Parathyroid adenoma (tissue), 2 donors: ENCODE measurements around the gene OPALIN.

ENCODE experiments used
- H2AFZ ChIP-seq: fragments of 300-600 bp; sonication (generic); one replicate; pipeline ENCODE4 v1.7.0; 2017; ENCODE audit warnings: antibody characterized with exemption, mild to moderate bottlenecking
- H3K27ac ChIP-seq: fragments of 300-600 bp; sonication (generic); one replicate; pipeline ENCODE4 v1.7.0; 2017
- H3K27me3 ChIP-seq: fragments of 300-600 bp; sonication (generic); one replicate; pipeline ENCODE4 v1.7.0; 2017; ENCODE audit warnings: low read length; ENCODE audit not compliant: control insufficient read depth, insufficient read depth
- H3K36me3 ChIP-seq: fragments of 300-600 bp; sonication (generic); one replicate; pipeline ENCODE4 v1.7.0; 2017; ENCODE audit warnings: low read length; ENCODE audit not compliant: control insufficient read depth, insufficient read depth
- H3K4me1 ChIP-seq: fragments of 300-600 bp; sonication (generic); one replicate; pipeline ENCODE4 v1.7.0; 2017; ENCODE audit warnings: control low read depth
- H3K4me2 ChIP-seq: fragments of 300-600 bp; sonication (generic); one replicate; pipeline ENCODE4 v1.7.0; 2017; ENCODE audit warnings: low read length
- H3K4me3 ChIP-seq: fragments of 300-600 bp; sonication (generic); one replicate; pipeline ENCODE4 v1.7.0; 2017; ENCODE audit warnings: low read depth, low read length
- H3K79me2 ChIP-seq: fragments of 300-600 bp; sonication (generic); one replicate; pipeline ENCODE4 v1.7.0; 2017; ENCODE audit warnings: control low read depth
- H3K9ac ChIP-seq: fragments of 300-600 bp; sonication (generic); one replicate; pipeline ENCODE4 v1.7.0; 2017; ENCODE audit warnings: mild to moderate bottlenecking
- H3K9me3 ChIP-seq: fragments of 300-600 bp; sonication (generic); one replicate; pipeline ENCODE4 v1.7.0; 2017; ENCODE audit warnings: low read length; ENCODE audit not compliant: control insufficient read depth
- CTCF ChIP-seq: fragments of 300-600 bp; sonication (generic); IDR thresholded peaks from one replicate; pipeline ENCODE4 v1.7.0; 2017; ENCODE audit warnings: antibody characterized with exemption, mild to moderate bottlenecking
- donor health status: primary hyperparathyroidism.

The OPALIN gene

GRCh38 chr10:96384506-96384905 is 25.7 kb upstream of the OPALIN start:
- no peaks in the 10 kb centered on the region for H3K27me3 ChIP-seq
- no peak overlapping the region for H3K27ac ChIP-seq
- no peaks in the 10 kb centered on the region for H3K36me3 ChIP-seq
- no peak overlapping the region for H3K9ac ChIP-seq
- no peak overlapping the region for H3K4me3 ChIP-seq
- no peaks in the 10 kb centered on the region for H3K9me3 ChIP-seq
- no peak for TF ChIP-seq CTCF
- H3K79me2 ChIP-seq = no peaks in the 10 kb centered on the region
- no peaks in the 10 kb centered on the region for H3K4me1 ChIP-seq
- H3K4me2 ChIP-seq = no peak overlapping the region
- H2AFZ ChIP-seq = no peak overlapping the region

GRCh38 chr10:96380821-96381220 is 22.0 kb upstream of the OPALIN start:
- Histone ChIP-seq H3K4me1 (no peaks in the 10 kb centered on the region), H3K27me3 (no peaks in the 10 kb centered on the region), H3K9me3 (no peaks in the 10 kb centered on the region), H3K36me3 (no peaks in the 10 kb centered on the region), H3K4me3 (no peak overlapping the region), H3K9ac (no peak overlapping the region), H3K4me2 (no peak overlapping the region), H2AFZ (no peak overlapping the region), H3K27ac (no peak overlapping the region), H3K79me2 (no peaks in the 10 kb centered on the region)
- no peak for TF ChIP-seq CTCF

DNA sequence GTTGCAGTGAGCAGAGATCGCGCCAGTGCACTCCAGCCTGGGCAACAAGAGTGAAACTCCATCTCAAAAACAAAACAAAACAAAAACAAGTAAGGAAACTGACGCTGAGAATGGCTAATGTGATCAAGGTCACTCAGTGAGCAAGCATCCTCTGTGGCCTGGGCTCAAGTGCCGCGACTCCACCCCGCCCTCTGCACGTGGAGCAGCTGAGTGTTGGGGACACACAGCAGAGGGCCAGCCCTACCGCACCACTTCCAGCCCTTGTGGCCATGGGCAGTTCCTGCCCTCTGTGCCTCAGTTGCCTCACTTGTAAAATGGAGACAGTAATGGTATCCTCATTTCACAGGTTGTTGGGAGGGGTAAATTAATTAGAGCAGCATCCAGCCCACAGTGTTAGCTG is 21.0 kb upstream of the OPALIN start:
- no peak overlapping the region for H2AFZ ChIP-seq
- H3K4me1 ChIP-seq = peaks cover 3% of the 10 kb centered on the region
- H3K4me3 ChIP-seq = no peak overlapping the region
- TF ChIP-seq CTCF = no peak
- H3K27ac ChIP-seq = no peak overlapping the region
- H3K9ac ChIP-seq = no peak overlapping the region
- H3K36me3 ChIP-seq = no peaks in the 10 kb centered on the region
- no peaks in the 10 kb centered on the region for H3K79me2 ChIP-seq
- H3K27me3 ChIP-seq = no peaks in the 10 kb centered on the region
- H3K4me2 ChIP-seq = no peak overlapping the region
- no peaks in the 10 kb centered on the region for H3K9me3 ChIP-seq

DNA sequence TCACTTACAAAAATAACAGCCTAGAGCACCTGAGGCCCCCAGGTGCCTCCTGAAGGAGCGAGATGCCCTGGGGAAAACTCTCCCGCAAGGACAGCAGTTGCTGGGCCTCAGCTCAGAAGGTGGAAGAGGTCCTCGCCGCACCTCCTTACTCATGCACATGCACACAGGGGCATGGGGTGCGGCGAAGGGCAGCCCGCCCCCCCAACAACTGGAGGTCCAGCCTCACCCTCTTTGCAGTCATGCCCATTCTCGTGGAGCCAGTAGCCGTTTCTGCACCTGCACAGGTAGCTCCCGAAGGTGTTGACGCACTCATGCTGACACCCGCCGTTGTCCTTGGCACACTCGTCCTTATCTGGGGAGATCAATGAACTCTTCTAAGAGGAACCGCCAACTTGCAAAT is 19.9 kb upstream of the OPALIN start:
- Histone ChIP-seq H3K9ac (no peak overlapping the region), H3K79me2 (no peaks in the 10 kb centered on the region), H3K27me3 (no peaks in the 10 kb centered on the region), H3K36me3 (no peaks in the 10 kb centered on the region), H3K4me2 (no peak overlapping the region), H3K27ac (no peak overlapping the region), H3K9me3 (no peaks in the 10 kb centered on the region), H3K4me3 (no peak overlapping the region), H2AFZ (no peak overlapping the region), H3K4me1 (peaks cover 3% of the 10 kb centered on the region)
- TF ChIP-seq CTCF = no peak

- H3K27ac ChIP-seq = no peak overlapping the region
- H3K9me3 ChIP-seq = no peaks in the 10 kb centered on the region
- peaks cover 3% of the 10 kb centered on the region for H3K4me1 ChIP-seq
- no peaks in the 10 kb centered on the region for H3K79me2 ChIP-seq
- H3K27me3 ChIP-seq = no peaks in the 10 kb centered on the region
- TF ChIP-seq CTCF = no peak
- no peak overlapping the region for H3K4me2 ChIP-seq
- H3K4me3 ChIP-seq = no peak overlapping the region
- no peaks in the 10 kb centered on the region for H3K36me3 ChIP-seq
- H3K9ac ChIP-seq = no peak overlapping the region
- no peak overlapping the region for H2AFZ ChIP-seq
Observed at GRCh38 chr10:96377816-96378294, 19.1 kb upstream of the OPALIN start.
